GM12878 (cell line): Measurements from ENCODE around the gene ULK4. TPM values are rescaled to one million over a fixed set of nuclear protein-coding genes. Genes with fewer than 3 reads are reported as not detected.

Experiments
- ATAC-seq: fragments of 200-7000 bp; cut with Tn5 transposase; 3 replicates; pipeline ENCODE4 v1.9.1; 2020; ENCODE audit warnings: mild to moderate bottlenecking, moderate library complexity
- BruUV-seq: library from RNA; stranded (reverse); fragments of 400-500 nt; replicated peaks from 2 replicates; lab custom pipeline; 2021; lab: Mats Ljungman, UMichigan
- CTCF ChIA-PET: fragments of 300-600 bp; sonication (Branson Sonifier 250); formaldehyde crosslinking; extraction: SDS; loops from one replicate; lab custom pipeline; 2021; ENCODE audit warnings: inconsistent platforms; lab: Yijun Ruan, JAX
- POLR2A ChIA-PET: fragments of 350-600 bp; formaldehyde crosslinking; extraction: SDS; loops from one replicate; lab custom pipeline; 2021; ENCODE audit warnings: inconsistent platforms; lab: Charles Lee
- RAD21 ChIA-PET: fragments of 300-600 bp; sonication (Branson Sonifier 250); formaldehyde crosslinking; loops from one replicate; lab custom pipeline; 2023; ENCODE audit warnings: antibody characterized with exemption; ENCODE audit not compliant: unreplicated experiment; lab: Charles Lee
- SMC1A ChIA-PET: fragments of 300-600 bp; sonication (Branson Sonifier 250); formaldehyde crosslinking; loops from one replicate; lab custom pipeline; 2023; ENCODE audit not compliant: unreplicated experiment, uncharacterized antibody; lab: Charles Lee
- DNase-seq: peaks from one replicate; pipeline ENCODE4 v3.0.0-alpha.2; 2011; ENCODE audit warnings: low read depth, low spot score
- FAIRE-seq: peaks from 3 replicates; lab custom pipeline; 2011; peaks lifted over from hg19 to GRCh38; lab: Jason Lieb, UNC
- H2AFZ ChIP-seq: 2 replicates; pipeline ENCODE4 v1.6.0; 2011; ENCODE audit warnings: low read depth, low read length, control low read depth; ENCODE audit not compliant: control insufficient read depth
- H3K27ac ChIP-seq: 2 replicates; pipeline ENCODE4 v1.5.1; 2011; ENCODE audit warnings: control low read depth; ENCODE audit not compliant: control insufficient read depth, insufficient read depth
- H3K27me3 ChIP-seq, 2 experiments: replicated peaks in 1 of 2; 2 replicates each; pipeline versions ENCODE4 v1.6.0 to v1.6.1; 2011; ENCODE audit warnings: low read length in 1 of 2; ENCODE audit not compliant: control insufficient read depth in 2 of 2, insufficient read depth in 2 of 2
- H3K36me3 ChIP-seq, 2 experiments: 2 replicates each; pipeline ENCODE4 v1.5.1; 2011; ENCODE audit warnings: low read length in 1 of 2; ENCODE audit not compliant: control insufficient read depth in 2 of 2, insufficient read depth in 2 of 2
- H3K4me1 ChIP-seq: 2 replicates; pipeline ENCODE4 v1.6.1; 2011; ENCODE audit warnings: mild to moderate bottlenecking, low read length, moderate library complexity, mixed read lengths; ENCODE audit not compliant: control insufficient read depth, insufficient read depth
- H3K4me2 ChIP-seq: 2 replicates; pipeline ENCODE4 v1.6.0; 2011; ENCODE audit warnings: control low read depth; ENCODE audit not compliant: control insufficient read depth, insufficient read depth
- H3K4me3 ChIP-seq: fragments of 200-600 bp; sonication (generic); 2 replicates; pipeline ENCODE4 v1.5.1; 2016
- H3K79me2 ChIP-seq: 2 replicates; pipeline ENCODE4 v1.6.0; 2011; ENCODE audit warnings: low read length; ENCODE audit not compliant: control insufficient read depth, insufficient read depth
- H3K9ac ChIP-seq: 2 replicates; pipeline ENCODE4 v1.8.0; 2011; ENCODE audit warnings: low read length, control low read depth, mixed read lengths; ENCODE audit not compliant: control insufficient read depth, insufficient read depth
- H3K9me3 ChIP-seq: replicated peaks from 3 replicates; pipeline ENCODE4 v1.5.1; 2011; ENCODE audit warnings: mild to moderate bottlenecking, low read length; ENCODE audit not compliant: control insufficient read depth, insufficient read depth
- H4K20me1 ChIP-seq: 2 replicates; pipeline ENCODE4 v1.6.0; 2011; ENCODE audit not compliant: control insufficient read depth, insufficient read depth
- BACH1 ChIP-seq: fragments of 450-650 bp; IDR thresholded peaks from 2 replicates; pipeline ENCODE4 v1.6.1; 2017; ENCODE audit warnings: mild to moderate bottlenecking, borderline replicate concordance
- E4F1 ChIP-seq: fragments of 450-650 bp; IDR thresholded peaks from 2 replicates; pipeline ENCODE4 v1.6.1; 2018; ENCODE audit warnings: borderline replicate concordance, mild to moderate bottlenecking; ENCODE audit not compliant: partially characterized antibody
- EP300 ChIP-seq, 2 experiments: fragments of 150-350 bp in 1 of 2; IDR thresholded peaks; 2 replicates each; pipeline ENCODE4 v1.6.1; 2011 to 2012; ENCODE audit warnings: low read depth in 2 of 2, low read length in 2 of 2, borderline replicate concordance in 1 of 2, improper control_type of control experiment in 1 of 2, inconsistent platforms in 1 of 2; ENCODE audit not compliant: control insufficient read depth in 1 of 2
- HSF1 ChIP-seq: fragments of 150-350 bp; IDR thresholded peaks from 2 replicates; pipeline ENCODE4 v1.6.1; 2014; ENCODE audit warnings: mild to moderate bottlenecking, low read depth, low read length
- LARP7 ChIP-seq: fragments of 450-650 bp; IDR thresholded peaks from 2 replicates; pipeline ENCODE4 v1.6.1; 2017; ENCODE audit warnings: mild to moderate bottlenecking
- MEF2B ChIP-seq: fragments of 450-650 bp; IDR thresholded peaks from 2 replicates; pipeline ENCODE4 v1.6.1; 2018; ENCODE audit warnings: mild to moderate bottlenecking, moderate library complexity; ENCODE audit not compliant: partially characterized antibody, poor library complexity, severe bottlenecking
- NFYA ChIP-seq: IDR thresholded peaks from 2 replicates; pipeline ENCODE4 v1.6.1; 2011; ENCODE audit warnings: low read depth, mild to moderate bottlenecking, low read length, improper control_type of control experiment, borderline replicate concordance
- NR2C1 ChIP-seq: fragments of 450-650 bp; IDR thresholded peaks from 2 replicates; pipeline ENCODE4 v1.6.1; 2017; ENCODE audit warnings: antibody characterized with exemption, mild to moderate bottlenecking, moderate library complexity
- RAD51 ChIP-seq: fragments of 450-650 bp; IDR thresholded peaks from 2 replicates; pipeline ENCODE4 v1.6.1; 2016; ENCODE audit warnings: moderate library complexity, mild to moderate bottlenecking, inconsistent platforms
- RBBP5 ChIP-seq: fragments of 200-600 bp; sonication (generic); conservative IDR thresholded peaks from 2 replicates; pipeline ENCODE4 v1.6.1; 2016
- SKIL ChIP-seq: fragments of 450-650 bp; IDR thresholded peaks from 2 replicates; pipeline ENCODE4 v1.6.1; 2017; ENCODE audit warnings: mild to moderate bottlenecking, low read depth, inconsistent platforms; ENCODE audit not compliant: poor library complexity, severe bottlenecking
- SMAD1 ChIP-seq: fragments of 450-650 bp; IDR thresholded peaks from 2 replicates; pipeline ENCODE4 v1.6.1; 2018; ENCODE audit warnings: mild to moderate bottlenecking, low read depth; ENCODE audit not compliant: partially characterized antibody
- ZNF217 ChIP-seq: fragments of 450-650 bp; IDR thresholded peaks from 2 replicates; pipeline ENCODE4 v1.6.1; 2017; ENCODE audit warnings: antibody characterized with exemption, mild to moderate bottlenecking
- WGBS: methylation state at CpG from one replicate; pipeline ENCODE4 v1.1.6; 2016; ENCODE audit warnings: low lambda C conversion rate; ENCODE audit not compliant: insufficient replicate concordance, insufficient coverage; ENCODE audit errors: missing lambda C conversion rate; 5-methylcytosine and 5-hydroxymethylcytosine counted together
- in situ Hi-C: fragments of 300-500 bp; cut with MboI; formaldehyde crosslinking; loops from 9 replicates; pipeline ENCODE4 v1.14.3; 2018; ENCODE audit warnings: mixed read lengths
- intact Hi-C: fragments of 100-400 bp; cut with micrococcal nuclease; formaldehyde crosslinking; loops from one replicate; pipeline ENCODE4 v1.14.2; 2022; ENCODE audit not compliant: unreplicated experiment
- polyA plus RNA-seq, 11 experiments: library from polyadenylated mRNA; depleted of rRNA in 4 of 11; unstranded in 6 of 11; stranded (reverse) in 5 of 11; fragments of >200 nt; fragmentation: Nextera tagmentation in 4 of 11; fragmentation: Illumina TruSeq in 1 of 11; extraction: Ambion mirVana in 4 of 11; extraction: Trizol in 1 of 11; gene quantifications; 1 replicate in 1 of 11; 2 replicates in 10 of 11; pipeline versions ENCODE4 v1.2.1 to v1.2.3, GENCODE V29; 2011 to 2016; ENCODE audit warnings: inconsistent platforms in 2 of 11, missing spikeins in 2 of 11, low read depth in 1 of 11
- total RNA-seq, 4 experiments: library from RNA; depleted of rRNA in 3 of 4; stranded (reverse); fragments of >200 nt in 3 of 4; fragmentation: Illumina TruSeq in 1 of 4; extraction: Trizol in 1 of 4; gene quantifications; 2 replicates each; pipeline versions ENCODE4 v1.2.1 to v1.2.3, GENCODE V29; 2013 to 2021
- TF ChIP-seq, protein P1 (sequence below): IDR thresholded peaks from 2 replicates; pipeline ENCODE4 v1.6.1; 2011; ENCODE audit warnings: low read depth, mild to moderate bottlenecking, low read length, moderate library complexity, borderline replicate concordance; ENCODE audit errors: extremely low read depth

Gene ULK4
- total and polyA plus RNA-seq, 10 of the 15 experiments (the other 5 are each of a cell fraction or from before 2014, with no cell fraction given) = 3.5 to 7.6 (median 6.3) TPM

DNA sequence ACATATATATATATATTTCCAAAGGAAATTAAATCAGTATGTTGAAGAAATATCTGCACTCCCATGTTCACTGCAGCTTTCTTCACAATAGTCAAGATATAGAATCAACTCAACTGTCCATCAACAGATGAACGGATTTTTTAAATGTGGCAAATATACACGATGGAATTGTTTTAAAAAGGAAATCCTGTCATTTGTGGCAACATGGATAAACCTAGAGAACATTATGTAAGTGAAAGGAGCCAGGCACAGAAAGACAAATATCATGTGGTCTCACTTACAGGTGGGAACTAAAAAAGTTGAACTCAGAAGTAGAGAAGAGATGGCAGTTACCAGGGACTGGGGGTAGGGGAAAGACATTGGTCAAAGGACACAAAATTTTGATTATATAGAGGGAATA is 253.7 kb downstream of the ULK4 start (continued):
- TF ChIP-seq E4F1 = no peak
- no peak for TF ChIP-seq RAD51
- TF ChIP-seq MEF2B = no peak
- no peak for TF ChIP-seq RBBP5
- TF ChIP-seq, all 136 proteins: peak for 0

- ATAC-seq = no peak
- TF ChIP-seq BACH1 = no peak
- TF ChIP-seq NFYA = no peak
- TF ChIP-seq HSF1 = no peak
- TF ChIP-seq EP300 (IDR thresholded peaks at IDR 0.05; ENCODE audit: borderline replicate concordance in 1 of 2, control insufficient read depth in 1 of 2, low read depth in 2 of 2, low read length in 2 of 2) = no peak
- TF ChIP-seq NR2C1 = no peak
- TF ChIP-seq SMAD1 = no peak
- TF ChIP-seq SKIL = no peak
- TF ChIP-seq ZNF217 = no peak
- TF ChIP-seq LARP7 = no peak
- TF ChIP-seq, protein P1, sequence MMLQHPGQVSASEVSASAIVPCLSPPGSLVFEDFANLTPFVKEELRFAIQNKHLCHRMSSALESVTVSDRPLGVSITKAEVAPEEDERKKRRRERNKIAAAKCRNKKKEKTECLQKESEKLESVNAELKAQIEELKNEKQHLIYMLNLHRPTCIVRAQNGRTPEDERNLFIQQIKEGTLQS = no peak
- no peak for TF ChIP-seq RAD51
These were observed 256.0 kb downstream of the ULK4 start for GRCh38 chr3:41705893-41706292.

More at GRCh38 chr3:41705893-41706292, 256.0 kb downstream of the ULK4 start:
- H3K9ac ChIP-seq = no peak overlapping the region
- no peaks in the 10 kb centered on the region for H4K20me1 ChIP-seq
- no TSS peak for BruUV-seq
- no peak overlapping the region for H3K4me2 ChIP-seq
- DNase-seq = no peak
- ChIA-PET SMC1A (no interaction called here), POLR2A (no interaction called here), CTCF (no interaction called here), RAD21 (no interaction called here)
- H3K27ac ChIP-seq = no peak overlapping the region
- H2AFZ ChIP-seq = no peak overlapping the region
- no peaks in the 10 kb centered on the region for H3K4me1 ChIP-seq
- no peaks in the 10 kb centered on the region for H3K9me3 ChIP-seq
- in situ Hi-C loops (no loop called here), intact Hi-C loops (no loop called here)
- no peak overlapping the region for H3K4me3 ChIP-seq
- no peaks in the 10 kb centered on the region for H3K27me3 ChIP-seq
- H3K79me2 ChIP-seq = no peaks in the 10 kb centered on the region
- FAIRE-seq = no peak
- WGBS = 90% methylated on average over 7 of the region's 7 CpGs
- H3K36me3 ChIP-seq = no peaks in the 10 kb centered on the region
